Measurements from ENCODE around the gene TRHDE.

The TRHDE gene

GRCh38 chr12:72468505-72468904 lies 196.3 kb downstream of the TRHDE start:
- TF ChIP-seq, protein P1, sequence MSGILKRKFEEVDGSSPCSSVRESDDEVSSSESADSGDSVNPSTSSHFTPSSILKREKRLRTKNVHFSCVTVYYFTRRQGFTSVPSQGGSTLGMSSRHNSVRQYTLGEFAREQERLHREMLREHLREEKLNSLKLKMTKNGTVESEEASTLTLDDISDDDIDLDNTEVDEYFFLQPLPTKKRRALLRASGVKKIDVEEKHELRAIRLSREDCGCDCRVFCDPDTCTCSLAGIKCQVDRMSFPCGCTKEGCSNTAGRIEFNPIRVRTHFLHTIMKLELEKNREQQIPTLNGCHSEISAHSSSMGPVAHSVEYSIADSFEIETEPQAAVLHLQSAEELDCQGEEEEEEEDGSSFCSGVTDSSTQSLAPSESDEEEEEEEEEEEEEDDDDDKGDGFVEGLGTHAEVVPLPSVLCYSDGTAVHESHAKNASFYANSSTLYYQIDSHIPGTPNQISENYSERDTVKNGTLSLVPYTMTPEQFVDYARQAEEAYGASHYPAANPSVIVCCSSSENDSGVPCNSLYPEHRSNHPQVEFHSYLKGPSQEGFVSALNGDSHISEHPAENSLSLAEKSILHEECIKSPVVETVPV (CRISPR knock-in tag; IDR thresholded peaks at IDR 0.05), result no peak
- TF ChIP-seq TCF4 (CRISPR knock-in tag; IDR thresholded peaks at IDR 0.05; ENCODE audit: borderline replicate concordance), result no peak
- no peak for TF ChIP-seq ZFP30 (CRISPR knock-in tag; IDR thresholded peaks at IDR 0.05)
- ATAC-seq, result no peak

- ATAC-seq, result no peak
These were observed 199.6 kb downstream of the TRHDE start for GRCh38 chr12:72471806-72472205.

DNA sequence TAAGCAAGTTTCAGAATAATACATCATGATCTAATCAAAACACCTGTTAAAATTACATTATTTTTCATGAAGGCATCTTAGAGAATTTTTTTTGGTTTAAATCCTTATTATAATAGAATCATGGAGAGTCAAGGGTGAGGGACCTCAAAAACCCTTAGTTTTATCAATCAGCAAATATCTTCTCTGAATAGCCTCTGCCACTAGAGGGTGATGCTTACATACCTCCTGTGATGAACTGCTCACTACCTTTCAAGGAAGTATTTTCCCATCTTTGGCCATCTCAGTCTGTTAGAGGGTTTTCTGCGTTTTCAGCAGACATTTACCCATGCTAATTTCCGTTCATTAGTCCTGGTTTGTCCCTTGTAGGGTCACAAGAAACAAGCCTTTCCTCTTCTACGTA lies 200.2 kb downstream of the TRHDE start:
- ATAC-seq, result no peak
- TF ChIP-seq ARNTL (CRISPR knock-in tag; IDR thresholded peaks at IDR 0.05; ENCODE audit: borderline replicate concordance, low read depth) (no peak), ESRRG (CRISPR knock-in tag; IDR thresholded peaks at IDR 0.05) (no peak), SNAI2 (CRISPR knock-in tag; IDR thresholded peaks at IDR 0.05) (no peak), ZFP3 (CRISPR knock-in tag; IDR thresholded peaks at IDR 0.05) (no peak), ZNF70 (CRISPR knock-in tag; IDR thresholded peaks at IDR 0.05) (no peak), ZFP30 (CRISPR knock-in tag; IDR thresholded peaks at IDR 0.05) (no peak), GLIS3 (CRISPR knock-in tag; IDR thresholded peaks at IDR 0.05) (no peak), ZNF8 (CRISPR knock-in tag; IDR thresholded peaks at IDR 0.05) (no peak), TCF4 (CRISPR knock-in tag; IDR thresholded peaks at IDR 0.05; ENCODE audit: borderline replicate concordance) (no peak)
- TF ChIP-seq, protein P1 (CRISPR knock-in tag; IDR thresholded peaks at IDR 0.05), result no peak
- TF ChIP-seq, protein P2, sequence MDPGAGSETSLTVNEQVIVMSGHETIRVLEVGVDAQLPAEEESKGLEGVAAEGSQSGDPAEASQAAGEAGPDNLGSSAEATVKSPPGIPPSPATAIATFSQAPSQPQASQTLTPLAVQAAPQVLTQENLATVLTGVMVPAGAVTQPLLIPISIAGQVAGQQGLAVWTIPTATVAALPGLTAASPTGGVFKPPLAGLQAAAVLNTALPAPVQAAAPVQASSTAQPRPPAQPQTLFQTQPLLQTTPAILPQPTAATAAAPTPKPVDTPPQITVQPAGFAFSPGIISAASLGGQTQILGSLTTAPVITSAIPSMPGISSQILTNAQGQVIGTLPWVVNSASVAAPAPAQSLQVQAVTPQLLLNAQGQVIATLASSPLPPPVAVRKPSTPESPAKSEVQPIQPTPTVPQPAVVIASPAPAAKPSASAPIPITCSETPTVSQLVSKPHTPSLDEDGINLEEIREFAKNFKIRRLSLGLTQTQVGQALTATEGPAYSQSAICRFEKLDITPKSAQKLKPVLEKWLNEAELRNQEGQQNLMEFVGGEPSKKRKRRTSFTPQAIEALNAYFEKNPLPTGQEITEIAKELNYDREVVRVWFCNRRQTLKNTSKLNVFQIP (CRISPR knock-in tag; IDR thresholded peaks at IDR 0.05; ENCODE audit: borderline replicate concordance, low read depth), result no peak

More at GRCh38 chr12:72471806-72472205, 199.6 kb downstream of the TRHDE start:
- TF ChIP-seq PPARA (CRISPR knock-in tag; IDR thresholded peaks at IDR 0.05; ENCODE audit: borderline replicate concordance) (no peak), GLIS3 (CRISPR knock-in tag; IDR thresholded peaks at IDR 0.05) (no peak), ZFP30 (CRISPR knock-in tag; IDR thresholded peaks at IDR 0.05) (no peak), ARNTL (CRISPR knock-in tag; IDR thresholded peaks at IDR 0.05; ENCODE audit: borderline replicate concordance, low read depth) (no peak), ZNF565 (CRISPR knock-in tag; conservative IDR thresholded peaks at IDR 0.05; ENCODE audit: low read depth) (no peak), ZNF70 (CRISPR knock-in tag; IDR thresholded peaks at IDR 0.05) (no peak), TOX (CRISPR knock-in tag; IDR thresholded peaks at IDR 0.05; ENCODE audit: borderline replicate concordance) (no peak), ZFP3 (CRISPR knock-in tag; IDR thresholded peaks at IDR 0.05) (no peak), OSR1 (CRISPR knock-in tag; IDR thresholded peaks at IDR 0.05) (no peak), ZNF8 (CRISPR knock-in tag; IDR thresholded peaks at IDR 0.05) (no peak), TCF4 (CRISPR knock-in tag; IDR thresholded peaks at IDR 0.05; ENCODE audit: borderline replicate concordance) (no peak), PATZ1 (CRISPR knock-in tag; IDR thresholded peaks at IDR 0.05; ENCODE audit: borderline replicate concordance) (no peak)
- TF ChIP-seq, protein P2 (CRISPR knock-in tag; IDR thresholded peaks at IDR 0.05; ENCODE audit: borderline replicate concordance, low read depth), result no peak
- TF ChIP-seq, protein P3, sequence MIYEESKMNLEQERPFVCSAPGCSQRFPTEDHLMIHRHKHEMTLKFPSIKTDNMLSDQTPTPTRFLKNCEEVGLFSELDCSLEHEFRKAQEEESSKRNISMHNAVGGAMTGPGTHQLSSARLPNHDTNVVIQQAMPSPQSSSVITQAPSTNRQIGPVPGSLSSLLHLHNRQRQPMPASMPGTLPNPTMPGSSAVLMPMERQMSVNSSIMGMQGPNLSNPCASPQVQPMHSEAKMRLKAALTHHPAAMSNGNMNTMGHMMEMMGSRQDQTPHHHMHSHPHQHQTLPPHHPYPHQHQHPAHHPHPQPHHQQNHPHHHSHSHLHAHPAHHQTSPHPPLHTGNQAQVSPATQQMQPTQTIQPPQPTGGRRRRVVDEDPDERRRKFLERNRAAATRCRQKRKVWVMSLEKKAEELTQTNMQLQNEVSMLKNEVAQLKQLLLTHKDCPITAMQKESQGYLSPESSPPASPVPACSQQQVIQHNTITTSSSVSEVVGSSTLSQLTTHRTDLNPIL (CRISPR knock-in tag; IDR thresholded peaks at IDR 0.05; ENCODE audit: low read depth), result no peak
- TF ChIP-seq, protein P4, sequence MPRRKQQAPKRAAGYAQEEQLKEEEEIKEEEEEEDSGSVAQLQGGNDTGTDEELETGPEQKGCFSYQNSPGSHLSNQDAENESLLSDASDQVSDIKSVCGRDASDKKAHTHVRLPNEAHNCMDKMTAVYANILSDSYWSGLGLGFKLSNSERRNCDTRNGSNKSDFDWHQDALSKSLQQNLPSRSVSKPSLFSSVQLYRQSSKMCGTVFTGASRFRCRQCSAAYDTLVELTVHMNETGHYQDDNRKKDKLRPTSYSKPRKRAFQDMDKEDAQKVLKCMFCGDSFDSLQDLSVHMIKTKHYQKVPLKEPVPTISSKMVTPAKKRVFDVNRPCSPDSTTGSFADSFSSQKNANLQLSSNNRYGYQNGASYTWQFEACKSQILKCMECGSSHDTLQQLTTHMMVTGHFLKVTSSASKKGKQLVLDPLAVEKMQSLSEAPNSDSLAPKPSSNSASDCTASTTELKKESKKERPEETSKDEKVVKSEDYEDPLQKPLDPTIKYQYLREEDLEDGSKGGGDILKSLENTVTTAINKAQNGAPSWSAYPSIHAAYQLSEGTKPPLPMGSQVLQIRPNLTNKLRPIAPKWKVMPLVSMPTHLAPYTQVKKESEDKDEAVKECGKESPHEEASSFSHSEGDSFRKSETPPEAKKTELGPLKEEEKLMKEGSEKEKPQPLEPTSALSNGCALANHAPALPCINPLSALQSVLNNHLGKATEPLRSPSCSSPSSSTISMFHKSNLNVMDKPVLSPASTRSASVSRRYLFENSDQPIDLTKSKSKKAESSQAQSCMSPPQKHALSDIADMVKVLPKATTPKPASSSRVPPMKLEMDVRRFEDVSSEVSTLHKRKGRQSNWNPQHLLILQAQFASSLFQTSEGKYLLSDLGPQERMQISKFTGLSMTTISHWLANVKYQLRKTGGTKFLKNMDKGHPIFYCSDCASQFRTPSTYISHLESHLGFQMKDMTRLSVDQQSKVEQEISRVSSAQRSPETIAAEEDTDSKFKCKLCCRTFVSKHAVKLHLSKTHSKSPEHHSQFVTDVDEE (CRISPR knock-in tag; IDR thresholded peaks at IDR 0.05), result no peak
